Loucy (cell line): Measurements from ENCODE around the gene TIAM1.

Source experiments
- CTCF ChIP-seq: fragments of 200-600 bp; sonication (generic); conservative IDR thresholded peaks from 2 replicates; pipeline ENCODE4 v1.5.1; 2014; ENCODE audit warnings: mild to moderate bottlenecking, antibody characterized with exemption, low read length
- EZH2phosphoT487 ChIP-seq: fragments of 200-600 bp; IDR thresholded peaks from 2 replicates; pipeline ENCODE4 v1.6.1; 2018; ENCODE audit warnings: antibody characterized with exemption, mild to moderate bottlenecking, moderate library complexity, borderline replicate concordance

DNA sequence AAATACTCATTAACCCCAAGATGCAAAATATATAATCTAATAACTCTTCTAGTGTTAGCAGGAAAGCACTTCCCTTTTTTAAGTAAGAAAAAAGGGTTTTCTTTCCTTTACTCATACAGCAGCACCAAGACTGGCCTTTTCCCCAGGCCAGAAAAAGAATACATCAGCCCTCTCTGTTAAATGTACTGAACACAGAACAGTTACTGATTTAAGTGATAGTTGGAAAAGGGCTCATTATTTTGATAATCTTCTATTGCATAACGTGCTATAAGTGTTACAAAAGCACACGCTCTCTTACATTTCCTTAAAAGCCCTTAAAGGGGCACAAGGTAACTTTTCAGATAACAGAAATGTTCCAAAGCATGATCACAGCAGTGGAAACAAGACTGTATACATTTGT, 142.9 kb downstream of the TIAM1 start:
- no peak for TF ChIP-seq CTCF
- no peak for TF ChIP-seq EZH2phosphoT487
